Left kidney (tissue), 2 donors: Measurements from ENCODE around the gene FOXO1. TPM values are rescaled to one million over a fixed set of nuclear protein-coding genes. Genes with fewer than 3 reads are reported as not detected.
A peak's percentile ranks its signal among the peaks of the same experiment; 100 is the strongest.

Source experiments
- DNase-seq: peaks from one replicate; pipeline ENCODE4 v3.0.0-alpha.2; 2013
- polyA plus RNA-seq: library from polyadenylated mRNA; unstranded; fragments of 120-200 nt; gene quantifications from one replicate; pipeline ENCODE4 v1.2.1, GENCODE V29; 2013; ENCODE audit not compliant: insufficient read length

FOXO1 gene
- polyA plus RNA-seq, 1 donor: 15.4 TPM

DNA sequence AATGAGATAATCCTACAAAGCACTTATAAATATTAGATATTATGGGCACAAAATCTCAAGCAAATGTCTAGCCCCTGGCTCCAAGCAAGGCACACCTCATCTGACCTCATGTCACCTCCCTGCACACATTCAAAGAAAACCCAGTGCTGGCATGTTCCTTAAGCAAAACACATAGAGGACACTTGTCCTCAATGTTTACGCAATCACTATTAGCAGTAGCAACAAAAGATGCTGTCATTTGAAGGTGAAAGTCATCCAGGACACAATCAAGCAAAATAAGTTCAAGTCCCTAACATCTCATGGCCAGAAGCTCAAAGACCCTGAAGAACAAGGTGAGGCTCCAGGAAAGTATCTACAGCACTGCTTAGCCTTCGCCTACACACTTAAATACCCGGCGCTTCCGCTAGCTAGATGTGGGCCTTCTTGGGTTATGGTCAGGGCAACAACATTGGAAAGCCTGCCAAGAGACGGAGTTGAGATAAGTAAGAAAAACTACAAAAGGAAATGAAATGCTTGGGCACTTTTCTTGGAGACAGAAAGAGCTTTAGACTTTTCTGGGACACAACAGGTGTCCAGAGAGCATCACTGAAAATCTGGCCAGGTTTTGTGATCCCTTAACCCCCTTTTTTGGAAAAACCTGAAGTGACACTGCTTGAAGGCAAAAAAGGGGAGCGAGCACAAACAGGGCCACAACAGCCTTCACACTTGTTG, 85.7 kb downstream of the FOXO1 start:
- DNase-seq: no peak

- DNase-seq: no peak
Observed at GRCh38 chr13:40579535-40579934, 86.9 kb downstream of the FOXO1 start.

- DNase-seq: peak; percentile 28
Observed at GRCh38 chr13:40578055-40578454, 88.4 kb downstream of the FOXO1 start.

DNA sequence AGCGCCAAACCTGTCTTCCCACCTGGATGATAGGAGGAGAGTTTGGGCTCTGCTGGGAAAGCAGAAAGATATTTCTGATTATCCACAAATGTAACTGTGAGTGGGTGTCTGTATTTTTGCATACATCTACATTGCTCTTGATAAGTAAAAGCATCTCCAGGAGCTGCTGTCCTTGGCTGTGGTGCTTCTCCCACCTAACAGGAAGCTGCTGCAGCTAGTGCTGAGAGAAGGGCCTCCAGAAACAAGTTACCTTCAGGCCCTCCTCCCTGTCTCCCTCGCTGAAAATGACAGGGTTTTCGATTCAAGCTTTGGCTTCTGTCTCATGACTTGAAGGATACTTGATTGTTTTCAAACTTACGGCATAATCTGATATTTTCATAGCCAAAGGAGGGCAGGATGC, 90.1 kb downstream of the FOXO1 start:
- DNase-seq: no peak

DNA sequence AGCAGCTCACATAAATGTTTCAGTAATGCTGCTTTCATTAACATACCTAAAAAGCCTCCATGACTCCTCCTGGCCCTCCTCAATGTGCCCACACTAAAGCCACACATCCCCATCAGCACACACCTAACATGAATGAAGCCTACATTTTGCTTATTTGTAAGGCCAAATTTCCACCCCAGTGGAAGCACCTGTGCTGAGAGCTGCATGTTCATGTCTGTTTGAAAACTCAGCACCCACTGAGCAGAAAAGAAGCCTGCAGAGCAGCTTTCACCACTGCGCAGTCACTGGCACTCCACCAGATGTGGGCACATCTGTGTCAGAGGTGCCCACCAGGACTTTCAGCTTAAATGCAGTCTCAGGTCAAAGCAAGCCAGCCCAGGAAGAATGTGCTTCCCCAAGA, 93.5 kb downstream of the FOXO1 start:
- DNase-seq: no peak

GRCh38 chr13:40571338-40571963, 95.0 kb downstream of the FOXO1 start:
- no peak for DNase-seq

DNA sequence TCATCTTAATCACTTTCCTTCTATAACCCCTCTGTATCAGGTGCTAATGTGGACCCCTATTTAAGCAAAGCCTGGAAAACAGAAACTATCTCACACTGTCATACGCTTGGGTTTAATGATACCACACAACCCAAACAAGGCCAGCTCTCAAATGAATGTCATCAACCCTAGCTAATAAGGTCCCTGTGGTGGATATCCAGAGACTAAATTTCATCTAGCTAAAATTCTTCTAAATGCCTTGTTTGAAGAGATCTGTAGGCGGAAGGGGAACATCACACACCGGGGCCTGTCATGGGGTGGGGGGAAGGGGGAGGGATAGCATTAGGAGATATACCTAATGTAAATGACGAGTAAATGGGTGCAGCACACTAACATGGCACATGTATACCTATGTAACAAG, 95.5 kb downstream of the FOXO1 start:
- no peak for DNase-seq

DNA sequence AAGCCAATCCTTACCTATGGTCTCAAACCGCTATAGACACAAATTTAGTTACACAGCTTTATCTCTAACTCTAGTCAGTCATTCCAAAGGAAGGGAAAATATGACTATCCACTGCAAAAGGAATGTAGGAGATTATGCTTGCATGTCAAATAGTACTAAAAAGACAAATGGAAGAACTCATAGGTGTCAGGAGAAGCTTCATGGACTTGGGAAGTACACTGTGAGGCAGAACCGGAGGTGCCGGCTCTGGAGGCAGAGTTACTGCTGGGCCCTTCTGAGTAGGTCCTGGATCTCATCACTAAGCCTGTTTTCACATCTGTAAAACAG, 97.5 kb downstream of the FOXO1 start:
- DNase-seq: no peak

DNA sequence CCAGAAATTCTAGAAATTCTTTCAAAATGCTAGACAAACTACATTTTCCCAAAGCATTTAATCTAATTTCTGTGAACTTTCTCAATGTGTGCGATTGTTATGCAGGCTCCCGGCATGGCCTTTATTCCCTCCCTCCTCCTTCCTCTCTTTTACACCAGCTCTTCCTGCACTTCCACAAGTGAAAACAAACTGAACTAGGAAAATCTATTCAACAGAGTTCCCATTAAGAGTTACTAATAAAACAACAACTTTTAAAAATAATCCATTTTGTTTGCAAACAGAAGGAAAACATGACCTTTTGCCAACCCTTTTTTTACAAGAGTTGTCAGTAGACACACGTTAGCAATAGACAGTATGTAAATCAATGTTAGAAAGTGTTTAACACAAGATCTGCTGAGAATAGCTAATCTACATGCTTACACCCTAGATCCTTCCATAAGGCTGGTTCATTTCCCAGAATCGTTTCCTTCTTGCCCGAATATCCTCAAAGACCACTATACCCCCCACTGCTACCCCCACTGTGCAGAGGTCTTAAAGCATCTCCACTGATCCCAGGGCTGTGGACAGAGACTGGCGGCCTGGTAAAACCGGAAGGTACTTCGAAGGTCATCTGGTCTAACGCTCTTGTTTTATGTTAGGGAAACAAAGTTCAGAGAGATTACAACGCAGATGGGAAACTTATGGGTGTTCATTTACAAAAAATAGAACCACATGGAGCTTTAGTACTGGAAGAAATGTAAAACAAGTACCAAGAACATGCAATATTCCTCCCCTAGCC, 98.0 kb downstream of the FOXO1 start:
- no peak for DNase-seq

DNA sequence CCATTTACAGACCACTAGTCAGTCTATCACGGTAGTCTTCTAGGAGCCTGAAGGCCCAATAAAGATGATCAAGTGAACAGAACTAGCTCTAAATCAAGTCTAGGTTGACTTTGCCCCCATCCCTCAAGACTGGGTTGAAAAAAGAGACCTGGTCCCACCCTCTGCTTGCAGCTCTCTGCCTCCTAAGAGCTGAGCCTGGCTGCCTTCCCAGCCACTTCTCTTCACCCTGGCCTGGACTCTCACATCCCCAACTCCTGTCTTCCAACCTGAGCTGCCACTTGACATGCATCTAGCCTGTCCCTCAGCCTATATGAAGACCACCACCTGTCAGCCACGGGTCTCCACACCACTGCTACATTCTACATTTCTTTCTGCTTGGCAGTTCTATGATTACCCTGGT, 99.6 kb downstream of the FOXO1 start:
- no peak for DNase-seq

- no peak for DNase-seq
Observed at GRCh38 chr13:40565282-40566148, 100.9 kb downstream of the FOXO1 start.

GRCh38 chr13:40564342-40565001, 102.0 kb downstream of the FOXO1 start:
- DNase-seq: no peak

GRCh38 chr13:40563350-40564125, 102.9 kb downstream of the FOXO1 start:
- no peak for DNase-seq

DNA sequence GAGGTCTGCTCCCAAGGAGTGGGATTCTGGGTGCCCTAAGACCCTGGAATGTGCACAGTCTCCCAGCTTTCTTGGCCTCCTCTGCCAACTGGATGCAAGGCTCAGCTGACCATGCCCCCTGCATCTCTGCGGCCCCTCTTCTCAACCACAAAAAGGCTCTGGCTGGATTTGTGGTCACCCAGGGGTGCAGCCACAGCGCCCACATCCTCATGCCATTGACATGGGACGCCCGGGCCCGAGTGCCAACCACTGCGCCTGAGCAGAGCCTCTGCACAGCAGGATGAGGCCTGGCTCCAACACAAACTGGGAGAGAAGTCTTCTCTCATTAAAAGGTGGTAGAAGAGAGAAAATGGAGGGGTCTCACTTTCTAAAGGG, 103.5 kb downstream of the FOXO1 start:
- DNase-seq: no peak

DNA sequence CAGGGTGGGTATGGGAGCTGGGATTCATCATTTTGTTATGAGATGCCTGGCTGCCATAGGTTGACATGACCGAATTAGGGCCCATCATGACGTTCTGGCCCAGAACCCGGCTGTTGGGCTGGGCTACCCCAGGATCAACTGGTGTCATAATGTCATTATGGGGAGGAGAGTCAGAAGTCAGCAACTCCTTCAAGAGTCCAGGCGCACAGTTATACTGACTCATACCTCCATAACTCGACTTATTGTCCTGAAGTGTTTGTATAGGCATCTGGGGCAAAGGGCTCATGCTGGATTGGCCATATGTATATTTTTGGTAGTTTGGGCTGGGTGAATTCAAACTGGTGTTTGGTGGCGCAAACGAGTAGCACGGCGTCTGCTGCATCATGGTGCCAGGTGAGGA, 106.5 kb downstream of the FOXO1 start:
- no peak for DNase-seq

DNA sequence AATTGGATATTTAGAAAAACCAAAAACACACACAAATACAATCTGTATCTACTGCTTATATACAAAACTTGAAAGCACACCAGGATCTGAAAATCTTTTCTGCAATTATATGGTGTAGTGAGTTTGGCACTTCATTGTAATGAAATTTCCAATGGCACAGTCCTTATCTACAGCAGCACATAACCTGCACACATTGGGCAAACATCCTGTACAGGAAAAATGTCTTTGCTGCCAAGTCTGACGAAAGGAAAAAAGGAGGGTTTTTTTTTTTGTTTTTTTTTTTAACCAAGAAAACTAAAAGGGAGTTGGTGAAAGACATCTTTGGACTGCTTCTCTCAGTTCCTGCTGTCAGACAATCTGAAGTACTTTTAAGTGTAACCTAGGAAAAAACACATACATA, 107.8 kb downstream of the FOXO1 start:
- DNase-seq: no peak

- no peak for DNase-seq
Observed at GRCh38 chr13:40556453-40556852, 110.0 kb downstream of the FOXO1 start.

- no peak for DNase-seq
Observed at GRCh38 chr13:40553356-40553755, 113.1 kb downstream of the FOXO1 start.

- DNase-seq: no peak
Observed at GRCh38 chr13:40552895-40553294, 113.5 kb downstream of the FOXO1 start.

DNA sequence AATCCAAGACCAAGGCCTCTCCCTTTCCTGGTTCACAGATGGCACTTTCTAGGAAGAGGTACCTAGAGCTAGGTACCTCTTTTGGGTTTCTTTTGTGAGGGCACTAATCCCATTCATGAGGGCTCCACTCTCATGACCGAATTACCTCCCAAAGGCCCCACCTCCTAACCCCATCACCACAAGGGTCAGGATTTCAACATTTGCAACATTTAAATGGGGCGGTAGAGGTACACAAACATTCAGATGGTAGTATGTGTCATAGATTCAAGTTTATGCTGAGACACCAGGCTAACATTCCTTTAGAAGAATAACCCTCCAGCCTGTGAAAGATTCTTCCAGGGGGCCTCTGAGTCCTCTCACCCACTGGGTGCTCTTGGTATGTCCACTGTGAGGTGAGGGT, 116.3 kb downstream of the FOXO1 start:
- no peak for DNase-seq

GRCh38 chr13:40549500-40550094, 116.8 kb downstream of the FOXO1 start:
- DNase-seq: no peak
